ENCODE measurements around the gene ASCC3. TPM values are rescaled to one million over a fixed set of nuclear protein-coding genes. Genes with fewer than 3 reads are reported as not detected.

ASCC3 gene
- total and polyA plus RNA-seq, 2 experiments from 2014 or later = 92.9 to 129 TPM

- Histone ChIP-seq H4K20me1 (replicated peaks; ENCODE audit: insufficient read depth) (no peaks in the 10 kb centered on the region), H3K27ac (ENCODE audit: low read depth) (no peak overlapping the region), H3K36me3 (ENCODE audit: insufficient read depth) (no peaks in the 10 kb centered on the region), H3K79me2 (replicated peaks; ENCODE audit: insufficient read depth) (no peaks in the 10 kb centered on the region), H3K27me3 (ENCODE audit: insufficient read depth) (no peaks in the 10 kb centered on the region), H3F3A (replicated peaks; ENCODE audit: low read depth) (no peaks in the 10 kb centered on the region), H2AFZ (no peak overlapping the region), H3K4me2 (no peak overlapping the region), H3K4me1 (ENCODE audit: insufficient read depth) (no peaks in the 10 kb centered on the region), H3K4me3 (no peak overlapping the region), H3K9me2 (ENCODE audit: insufficient read depth) (no peaks in the 10 kb centered on the region; the same call in 1 of the 2 replicates)
- Mint-ChIP-seq H3K36me3 (ENCODE audit: low read depth) (no peaks in the 10 kb centered on the region), H3K9me3 (no peaks in the 10 kb centered on the region), H3K27me3 (ENCODE audit: insufficient read depth, low read depth, poor library complexity) (no peaks in the 10 kb centered on the region), H3K4me3 (no peak overlapping the region), H3K27ac (no peak overlapping the region), H3K4me1 (peaks cover 3% of the 10 kb centered on the region; the same call in 2 of the 3 replicates)
- no peak for TF ChIP-seq ZNF331 (CRISPR knock-in tag; IDR thresholded peaks at IDR 0.05; ENCODE audit: low read depth)
- TF ChIP-seq NANOG (IDR thresholded peaks at IDR 0.05; ENCODE audit: borderline replicate concordance) = no peak
- no peak for TF ChIP-seq EZH2 (IDR thresholded peaks at IDR 0.05; ENCODE audit: low read depth, unreplicated experiment)
- no peak for DNase-seq (ENCODE audit: low spot score)
- ATAC-seq = no peak
Observed at GRCh38 chr6:100920028-100920605, 39.0 kb upstream of the ASCC3 start.

DNA sequence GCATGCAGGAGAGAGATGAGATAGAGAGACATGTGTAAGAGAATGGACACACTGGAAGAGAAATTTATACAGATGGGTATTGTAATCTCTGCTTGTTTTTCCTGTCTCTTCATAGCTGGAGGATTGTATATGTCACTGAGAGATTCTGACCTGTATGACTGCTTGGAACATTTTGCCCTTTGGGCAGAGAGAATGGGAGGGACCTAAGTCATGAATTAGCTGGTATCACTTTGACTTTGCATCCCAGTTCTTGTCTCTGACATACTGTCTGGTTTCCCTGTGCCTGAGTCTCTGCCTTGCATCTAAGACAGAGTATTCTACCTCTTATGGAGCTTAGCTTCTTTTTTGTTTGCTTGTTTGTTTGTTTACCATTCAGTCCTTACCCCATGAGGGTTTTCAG is 37.0 kb upstream of the ASCC3 start:
- no peak overlapping the region for H3K27ac Mint-ChIP-seq
- H3K36me3 ChIP-seq (ENCODE audit: insufficient read depth) = no peaks in the 10 kb centered on the region
- no peaks in the 10 kb centered on the region for H3K79me2 ChIP-seq (replicated peaks; ENCODE audit: insufficient read depth)
- H3K36me3 Mint-ChIP-seq (ENCODE audit: low read depth) = no peaks in the 10 kb centered on the region
- no peaks in the 10 kb centered on the region for H3K9me3 Mint-ChIP-seq
- H3K4me3 Mint-ChIP-seq = no peak overlapping the region
- H3F3A ChIP-seq (replicated peaks; ENCODE audit: low read depth) = no peaks in the 10 kb centered on the region
- no peak for ATAC-seq
- H3K27ac ChIP-seq (ENCODE audit: low read depth) = no peak overlapping the region
- peaks cover 6% of the 10 kb centered on the region for H3K27me3 Mint-ChIP-seq (ENCODE audit: insufficient read depth, low read depth, poor library complexity)
- no peaks in the 10 kb centered on the region for H3K27me3 ChIP-seq (ENCODE audit: insufficient read depth)
- H3K4me2 ChIP-seq = no peak overlapping the region
- no peaks in the 10 kb centered on the region for H3K4me1 ChIP-seq (ENCODE audit: insufficient read depth)
- no peak for DNase-seq (ENCODE audit: low spot score)
- no peaks in the 10 kb centered on the region for H4K20me1 ChIP-seq (replicated peaks; ENCODE audit: insufficient read depth)
- no peaks in the 10 kb centered on the region; the same call in 2 of the 3 replicates for H3K4me1 Mint-ChIP-seq
- H3K9me2 ChIP-seq (ENCODE audit: insufficient read depth) = no peaks in the 10 kb centered on the region; the same call in 1 of the 2 replicates
- no peak overlapping the region for H2AFZ ChIP-seq
- no peak overlapping the region for H3K4me3 ChIP-seq
- TF ChIP-seq ZNF114 (CRISPR knock-in tag; IDR thresholded peaks at IDR 0.05) (no peak), NANOG (IDR thresholded peaks at IDR 0.05; ENCODE audit: borderline replicate concordance) (no peak), EZH2 (IDR thresholded peaks at IDR 0.05; ENCODE audit: low read depth, unreplicated experiment) (no peak), STAT1 (IDR thresholded peaks at IDR 0.05; ENCODE audit: unreplicated experiment) (no peak), ZNF331 (CRISPR knock-in tag; IDR thresholded peaks at IDR 0.05; ENCODE audit: low read depth) (no peak), EZH2phosphoT487 (IDR thresholded peaks at IDR 0.05; ENCODE audit: unreplicated experiment) (no peak), CREB1 (CRISPR knock-in tag; IDR thresholded peaks at IDR 0.05; ENCODE audit: low read depth) (no peak), REST (IDR thresholded peaks at IDR 0.05; ENCODE audit: unreplicated experiment) (no peak)
- TF ChIP-seq, protein P1, sequence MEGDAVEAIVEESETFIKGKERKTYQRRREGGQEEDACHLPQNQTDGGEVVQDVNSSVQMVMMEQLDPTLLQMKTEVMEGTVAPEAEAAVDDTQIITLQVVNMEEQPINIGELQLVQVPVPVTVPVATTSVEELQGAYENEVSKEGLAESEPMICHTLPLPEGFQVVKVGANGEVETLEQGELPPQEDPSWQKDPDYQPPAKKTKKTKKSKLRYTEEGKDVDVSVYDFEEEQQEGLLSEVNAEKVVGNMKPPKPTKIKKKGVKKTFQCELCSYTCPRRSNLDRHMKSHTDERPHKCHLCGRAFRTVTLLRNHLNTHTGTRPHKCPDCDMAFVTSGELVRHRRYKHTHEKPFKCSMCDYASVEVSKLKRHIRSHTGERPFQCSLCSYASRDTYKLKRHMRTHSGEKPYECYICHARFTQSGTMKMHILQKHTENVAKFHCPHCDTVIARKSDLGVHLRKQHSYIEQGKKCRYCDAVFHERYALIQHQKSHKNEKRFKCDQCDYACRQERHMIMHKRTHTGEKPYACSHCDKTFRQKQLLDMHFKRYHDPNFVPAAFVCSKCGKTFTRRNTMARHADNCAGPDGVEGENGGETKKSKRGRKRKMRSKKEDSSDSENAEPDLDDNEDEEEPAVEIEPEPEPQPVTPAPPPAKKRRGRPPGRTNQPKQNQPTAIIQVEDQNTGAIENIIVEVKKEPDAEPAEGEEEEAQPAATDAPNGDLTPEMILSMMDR (conservative IDR thresholded peaks at IDR 0.05; ENCODE audit: low read depth in 2 of 2) = no peak
- TF ChIP-seq, protein P2, sequence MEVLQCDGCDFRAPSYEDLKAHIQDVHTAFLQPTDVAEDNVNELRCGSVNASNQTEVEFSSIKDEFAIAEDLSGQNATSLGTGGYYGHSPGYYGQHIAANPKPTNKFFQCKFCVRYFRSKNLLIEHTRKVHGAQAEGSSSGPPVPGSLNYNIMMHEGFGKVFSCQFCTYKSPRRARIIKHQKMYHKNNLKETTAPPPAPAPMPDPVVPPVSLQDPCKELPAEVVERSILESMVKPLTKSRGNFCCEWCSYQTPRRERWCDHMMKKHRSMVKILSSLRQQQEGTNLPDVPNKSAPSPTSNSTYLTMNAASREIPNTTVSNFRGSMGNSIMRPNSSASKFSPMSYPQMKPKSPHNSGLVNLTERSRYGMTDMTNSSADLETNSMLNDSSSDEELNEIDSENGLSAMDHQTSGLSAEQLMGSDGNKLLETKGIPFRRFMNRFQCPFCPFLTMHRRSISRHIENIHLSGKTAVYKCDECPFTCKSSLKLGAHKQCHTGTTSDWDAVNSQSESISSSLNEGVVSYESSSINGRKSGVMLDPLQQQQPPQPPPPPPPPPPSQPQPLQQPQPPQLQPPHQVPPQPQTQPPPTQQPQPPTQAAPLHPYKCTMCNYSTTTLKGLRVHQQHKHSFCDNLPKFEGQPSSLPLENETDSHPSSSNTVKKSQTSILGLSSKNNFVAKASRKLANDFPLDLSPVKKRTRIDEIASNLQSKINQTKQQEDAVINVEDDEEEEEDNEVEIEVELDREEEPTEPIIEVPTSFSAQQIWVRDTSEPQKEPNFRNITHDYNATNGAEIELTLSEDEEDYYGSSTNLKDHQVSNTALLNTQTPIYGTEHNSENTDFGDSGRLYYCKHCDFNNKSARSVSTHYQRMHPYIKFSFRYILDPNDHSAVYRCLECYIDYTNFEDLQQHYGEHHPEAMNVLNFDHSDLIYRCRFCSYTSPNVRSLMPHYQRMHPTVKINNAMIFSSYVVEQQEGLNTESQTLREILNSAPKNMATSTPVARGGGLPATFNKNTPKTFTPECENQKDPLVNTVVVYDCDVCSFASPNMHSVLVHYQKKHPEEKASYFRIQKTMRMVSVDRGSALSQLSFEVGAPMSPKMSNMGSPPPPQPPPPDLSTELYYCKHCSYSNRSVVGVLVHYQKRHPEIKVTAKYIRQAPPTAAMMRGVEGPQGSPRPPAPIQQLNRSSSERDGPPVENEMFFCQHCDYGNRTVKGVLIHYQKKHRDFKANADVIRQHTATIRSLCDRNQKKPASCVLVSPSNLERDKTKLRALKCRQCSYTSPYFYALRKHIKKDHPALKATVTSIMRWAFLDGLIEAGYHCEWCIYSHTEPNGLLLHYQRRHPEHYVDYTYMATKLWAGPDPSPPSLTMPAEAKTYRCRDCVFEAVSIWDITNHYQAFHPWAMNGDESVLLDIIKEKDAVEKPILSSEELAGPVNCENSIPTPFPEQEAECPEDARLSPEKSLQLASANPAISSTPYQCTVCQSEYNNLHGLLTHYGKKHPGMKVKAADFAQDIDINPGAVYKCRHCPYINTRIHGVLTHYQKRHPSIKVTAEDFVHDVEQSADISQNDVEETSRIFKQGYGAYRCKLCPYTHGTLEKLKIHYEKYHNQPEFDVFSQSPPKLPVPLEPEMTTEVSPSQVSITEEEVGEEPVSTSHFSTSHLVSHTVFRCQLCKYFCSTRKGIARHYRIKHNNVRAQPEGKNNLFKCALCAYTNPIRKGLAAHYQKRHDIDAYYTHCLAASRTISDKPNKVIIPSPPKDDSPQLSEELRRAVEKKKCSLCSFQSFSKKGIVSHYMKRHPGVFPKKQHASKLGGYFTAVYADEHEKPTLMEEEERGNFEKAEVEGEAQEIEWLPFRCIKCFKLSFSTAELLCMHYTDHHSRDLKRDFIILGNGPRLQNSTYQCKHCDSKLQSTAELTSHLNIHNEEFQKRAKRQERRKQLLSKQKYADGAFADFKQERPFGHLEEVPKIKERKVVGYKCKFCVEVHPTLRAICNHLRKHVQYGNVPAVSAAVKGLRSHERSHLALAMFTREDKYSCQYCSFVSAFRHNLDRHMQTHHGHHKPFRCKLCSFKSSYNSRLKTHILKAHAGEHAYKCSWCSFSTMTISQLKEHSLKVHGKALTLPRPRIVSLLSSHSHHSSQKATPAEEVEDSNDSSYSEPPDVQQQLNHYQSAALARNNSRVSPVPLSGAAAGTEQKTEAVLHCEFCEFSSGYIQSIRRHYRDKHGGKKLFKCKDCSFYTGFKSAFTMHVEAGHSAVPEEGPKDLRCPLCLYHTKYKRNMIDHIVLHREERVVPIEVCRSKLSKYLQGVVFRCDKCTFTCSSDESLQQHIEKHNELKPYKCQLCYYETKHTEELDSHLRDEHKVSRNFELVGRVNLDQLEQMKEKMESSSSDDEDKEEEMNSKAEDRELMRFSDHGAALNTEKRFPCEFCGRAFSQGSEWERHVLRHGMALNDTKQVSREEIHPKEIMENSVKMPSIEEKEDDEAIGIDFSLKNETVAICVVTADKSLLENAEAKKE (CRISPR knock-in tag; IDR thresholded peaks at IDR 0.05) = no peak

Measured in GM23338 (cell line).